Gastrocnemius medialis (tissue), 4 donors: Measurements from ENCODE around the gene CPS1.

Experiments
- CTCF ChIP-seq, 5 experiments: fragments of 450-650 bp in 3 of 5; fragments of 200-600 bp in 2 of 5; sonication (generic) in 2 of 5; IDR thresholded peaks in 4 of 5; conservative IDR thresholded peaks in 1 of 5; 1 replicate in 4 of 5; 2 replicates in 1 of 5; pipeline ENCODE4 v1.5.1; 2016 to 2019; ENCODE audit warnings: antibody characterized with exemption in 5 of 5, mild to moderate bottlenecking in 3 of 5, moderate library complexity in 3 of 5
- POLR2A ChIP-seq, 2 donors: fragments of 450-650 bp; IDR thresholded peaks; one replicate each; pipeline ENCODE4 v1.6.1; 2017; ENCODE audit warnings: antibody characterized with exemption in 2 of 2, mild to moderate bottlenecking in 2 of 2, moderate library complexity in 2 of 2

GRCh38 chr2:210663631-210664089 is 107.3 kb downstream of the CPS1 start:
- TF ChIP-seq CTCF (IDR thresholded peaks at IDR 0.05 in 4 of 5, conservative IDR thresholded peaks at IDR 0.05 in 1 of 5) (no peak), POLR2A (IDR thresholded peaks at IDR 0.05) (no peak)
